K562 (cell line): Measurements from ENCODE around the gene TNFRSF13B. TPM values are rescaled to one million over a fixed set of nuclear protein-coding genes. Genes with fewer than 3 reads are reported as not detected.
A peak's percentile ranks its signal among the peaks of the same experiment; 100 is the strongest.

Experiments
- BHLHE40 ChIP-seq: IDR thresholded peaks from 2 replicates; pipeline ENCODE4 v1.6.1; 2011; ENCODE audit warnings: low read length, improper control_type of control experiment
- CSDE1 ChIP-seq, 2 experiments: fragments of 450-650 bp; IDR thresholded peaks; 2 replicates each; pipeline ENCODE4 v1.6.1; 2016; ENCODE audit warnings: mild to moderate bottlenecking in 1 of 2
- DDX20 ChIP-seq: fragments of 450-650 bp; IDR thresholded peaks from 2 replicates; pipeline ENCODE4 v1.6.1; 2016; ENCODE audit warnings: missing genetic modification characterization, low read depth, mild to moderate bottlenecking, missing compliant biosample characterization, moderate library complexity
- FOXJ2 ChIP-seq: fragments of 200-800 bp; sonication (Bioruptor generic); IDR thresholded peaks from 2 replicates; pipeline ENCODE4 v1.6.1; 2016; ENCODE audit warnings: missing genetic modification characterization, missing compliant biosample characterization
- HDAC8 ChIP-seq: fragments of 450-650 bp; IDR thresholded peaks from 2 replicates; pipeline ENCODE4 v1.6.1; 2016; ENCODE audit warnings: mild to moderate bottlenecking, missing genetic modification characterization, moderate library complexity, missing compliant biosample characterization
- MAZ ChIP-seq, 2 experiments: fragments of 450-650 bp in 1 of 2; sonication (generic) in 1 of 2; formaldehyde crosslinking; IDR thresholded peaks in 1 of 2; conservative IDR thresholded peaks in 1 of 2; 2 replicates each; pipeline versions ENCODE4 v1.4.0 to v1.5.0; 2020; ENCODE audit warnings: mild to moderate bottlenecking in 1 of 2, missing genetic modification reagents in 1 of 2
- NCOA6 ChIP-seq: fragments of 450-650 bp; IDR thresholded peaks from 2 replicates; pipeline ENCODE4 v1.6.1; 2017; ENCODE audit warnings: mild to moderate bottlenecking
- RAD21 ChIP-seq, 2 experiments: fragments of 250-450 bp in 1 of 2; fragments of 450-650 bp in 1 of 2; sonication (Bioruptor Pico) in 1 of 2; formaldehyde crosslinking in 1 of 2; IDR thresholded peaks in 1 of 2; conservative IDR thresholded peaks in 1 of 2; 2 replicates each; pipeline versions ENCODE4 v1.4.0 to v1.8.0; 2020 to 2022; ENCODE audit warnings: mild to moderate bottlenecking in 2 of 2, moderate library complexity in 1 of 2
- SIN3B ChIP-seq: fragments of 450-650 bp; IDR thresholded peaks from 2 replicates; pipeline ENCODE4 v1.6.1; 2017; ENCODE audit warnings: low read depth, mild to moderate bottlenecking, moderate library complexity
- TAF9B ChIP-seq: fragments of 450-650 bp; IDR thresholded peaks from 2 replicates; pipeline ENCODE4 v1.6.1; 2018; ENCODE audit warnings: mild to moderate bottlenecking; ENCODE audit not compliant: partially characterized antibody
- TFAM ChIP-seq: fragments of 250-450 bp; sonication (Bioruptor Pico); conservative IDR thresholded peaks from 2 replicates; pipeline ENCODE4 v1.5.0; 2021; ENCODE audit warnings: mild to moderate bottlenecking, moderate library complexity
- YY1 ChIP-seq, 3 experiments: IDR thresholded peaks; 2 replicates each; pipeline ENCODE4 v1.6.1; 2011; ENCODE audit warnings: low read length in 2 of 3, mild to moderate bottlenecking in 2 of 3, moderate library complexity in 2 of 3, borderline replicate concordance in 1 of 3, control low read depth in 1 of 3, low read depth in 1 of 3; ENCODE audit not compliant: insufficient read depth in 3 of 3, insufficient replicate concordance in 2 of 3, control insufficient read depth in 1 of 3, insufficient read length in 1 of 3; ENCODE audit errors: extremely low read depth in 1 of 3
- ZC3H11A ChIP-seq: IDR thresholded peaks from 2 replicates; pipeline ENCODE4 v1.6.1; 2012; ENCODE audit warnings: low read depth, low read length, improper control_type of control experiment
- ZNF444 ChIP-seq: fragments of 250-450 bp; sonication (Bioruptor Pico); IDR thresholded peaks from 2 replicates; pipeline ENCODE4 v1.4.0; 2020; ENCODE audit warnings: mild to moderate bottlenecking, moderate library complexity
- ZNF583 ChIP-seq: fragments of 250-450 bp; sonication (Bioruptor Pico); IDR thresholded peaks from 2 replicates; pipeline ENCODE4 v1.4.0; 2020
- ZNF589 ChIP-seq: fragments of 200-800 bp; sonication (Bioruptor generic); IDR thresholded peaks from 2 replicates; pipeline ENCODE4 v1.6.1; 2016; ENCODE audit warnings: low read depth, missing genetic modification characterization, missing compliant biosample characterization
- ZNF780A ChIP-seq: fragments of 250-450 bp; sonication (Bioruptor Pico); IDR thresholded peaks from 2 replicates; pipeline ENCODE4 v1.5.0; 2021; ENCODE audit warnings: mild to moderate bottlenecking
- polyA plus RNA-seq, 8 experiments: library from polyadenylated mRNA; depleted of rRNA in 4 of 8; stranded (reverse) in 5 of 8; unstranded in 3 of 8; fragments of >200 nt; fragmentation: Nextera tagmentation in 2 of 8; fragmentation: Illumina TruSeq in 1 of 8; extraction: Ambion mirVana in 2 of 8; extraction: Trizol in 1 of 8; gene quantifications; 2 replicates each; pipeline versions ENCODE4 v1.2.1 to v1.2.3, GENCODE V29; 2011 to 2014; ENCODE audit warnings: inconsistent platforms in 1 of 8, missing spikeins in 1 of 8
- total RNA-seq, 7 experiments: library from RNA; depleted of rRNA in 6 of 7; stranded (reverse); fragments of >200 nt in 6 of 7; fragmentation: Illumina TruSeq in 2 of 7; extraction: Trizol in 2 of 7; gene quantifications; 2 replicates each; pipeline versions ENCODE4 v1.2.1 to v1.2.3, GENCODE V29; 2011 to 2021; ENCODE audit warnings: low replicate concordance in 1 of 7
- TF ChIP-seq, protein P1 (sequence below): fragments of 200-800 bp; sonication (Bioruptor generic); IDR thresholded peaks from 2 replicates; pipeline ENCODE4 v1.6.1; 2017; ENCODE audit warnings: missing genetic modification characterization, missing compliant biosample characterization
- TF ChIP-seq, protein P2 (sequence below), 3 experiments: fragments of 200-800 bp in 1 of 3; sonication (Bioruptor generic) in 1 of 3; sonication (generic) in 1 of 3; formaldehyde crosslinking in 1 of 3; IDR thresholded peaks; 2 replicates each; pipeline versions ENCODE4 v1.6.1 to v1.8.0; 2016 to 2022; ENCODE audit warnings: mild to moderate bottlenecking in 2 of 3, missing compliant biosample characterization in 2 of 3, missing genetic modification characterization in 2 of 3, missing genetic modification reagents in 1 of 3

Gene TNFRSF13B
- total and polyA plus RNA-seq, 9 of the 15 experiments (the other 6 are each of a cell fraction or from before 2014, with no cell fraction given): not detected

DNA sequence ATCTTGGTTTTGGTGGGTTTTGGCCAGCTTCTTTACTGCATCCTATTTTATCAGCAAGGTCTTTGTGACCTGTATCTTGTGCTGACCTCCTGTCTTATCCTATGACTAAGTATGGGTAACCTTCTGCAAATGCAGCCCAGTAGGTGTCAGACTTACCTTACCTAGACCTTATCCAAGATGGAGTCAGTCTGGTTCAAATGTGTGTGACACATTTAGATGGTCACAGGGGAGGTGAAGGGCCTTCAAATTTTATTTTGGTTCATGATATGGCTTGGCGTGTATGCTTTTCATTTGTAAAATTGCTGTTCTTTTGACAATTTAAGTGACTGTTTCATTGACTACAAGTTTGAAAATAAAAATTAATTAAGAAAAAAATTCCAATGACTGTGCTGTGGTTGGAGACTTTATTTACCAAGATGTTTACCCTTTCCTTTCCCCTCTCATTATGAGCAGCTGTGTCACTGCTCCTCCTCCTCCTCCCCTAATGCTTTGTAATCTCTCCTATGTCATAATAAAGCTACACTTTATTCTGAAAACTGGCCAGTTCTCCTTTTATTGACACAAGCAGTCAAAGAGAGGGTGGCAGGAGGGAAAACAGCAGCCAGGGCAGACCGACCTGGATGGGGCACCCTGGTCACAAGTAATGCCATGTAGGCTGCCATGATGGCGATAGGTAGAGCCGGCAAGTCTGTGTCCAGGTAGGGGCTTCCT lies 49.4 kb downstream of the TNFRSF13B start (continued):
- TF ChIP-seq, protein P1, sequence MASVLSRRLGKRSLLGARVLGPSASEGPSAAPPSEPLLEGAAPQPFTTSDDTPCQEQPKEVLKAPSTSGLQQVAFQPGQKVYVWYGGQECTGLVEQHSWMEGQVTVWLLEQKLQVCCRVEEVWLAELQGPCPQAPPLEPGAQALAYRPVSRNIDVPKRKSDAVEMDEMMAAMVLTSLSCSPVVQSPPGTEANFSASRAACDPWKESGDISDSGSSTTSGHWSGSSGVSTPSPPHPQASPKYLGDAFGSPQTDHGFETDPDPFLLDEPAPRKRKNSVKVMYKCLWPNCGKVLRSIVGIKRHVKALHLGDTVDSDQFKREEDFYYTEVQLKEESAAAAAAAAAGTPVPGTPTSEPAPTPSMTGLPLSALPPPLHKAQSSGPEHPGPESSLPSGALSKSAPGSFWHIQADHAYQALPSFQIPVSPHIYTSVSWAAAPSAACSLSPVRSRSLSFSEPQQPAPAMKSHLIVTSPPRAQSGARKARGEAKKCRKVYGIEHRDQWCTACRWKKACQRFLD (CRISPR knock-in tag): no peak
- TF ChIP-seq ZNF589: no peak
- TF ChIP-seq BHLHE40: no peak
- no peak for TF ChIP-seq TAF9B
- no peak for TF ChIP-seq ZNF444 (CRISPR knock-in tag)
- no peak for TF ChIP-seq YY1 (IDR thresholded peaks at IDR 0.05; ENCODE audit: borderline replicate concordance in 1 of 3, control insufficient read depth in 1 of 3, extremely low read depth in 1 of 3, insufficient read depth in 3 of 3, insufficient read length in 1 of 3, insufficient replicate concordance in 2 of 3, low read depth in 1 of 3, low read length in 2 of 3)
- TF ChIP-seq CSDE1 (IDR thresholded peaks at IDR 0.05): no peak
- TF ChIP-seq MAZ (CRISPR knock-in tag; conservative IDR thresholded peaks at IDR 0.05 in 1 of 2, IDR thresholded peaks at IDR 0.05 in 1 of 2): no peak
- peak; percentile 53; the same call in 1 of the 2 replicates for TF ChIP-seq DDX20
- TF ChIP-seq HDAC8 (tag): 0 out of 2 replicates have a peak, but pooled peaks have one; percentile 38
- TF ChIP-seq, protein P2, sequence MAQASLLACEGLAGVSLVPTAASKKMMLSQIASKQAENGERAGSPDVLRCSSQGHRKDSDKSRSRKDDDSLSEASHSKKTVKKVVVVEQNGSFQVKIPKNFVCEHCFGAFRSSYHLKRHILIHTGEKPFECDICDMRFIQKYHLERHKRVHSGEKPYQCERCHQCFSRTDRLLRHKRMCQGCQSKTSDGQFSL (CRISPR knock-in tag; IDR thresholded peaks at IDR 0.05): no peak
- TF ChIP-seq, protein P2 (tag; IDR thresholded peaks at IDR 0.05): peak in 1 of 2 experiments; percentile 75; a peak in 1 of 4 replicates
- no peak for TF ChIP-seq ZNF780A (CRISPR knock-in tag)
- TF ChIP-seq RAD21 (CRISPR knock-in tag; conservative IDR thresholded peaks at IDR 0.05 in 1 of 2, IDR thresholded peaks at IDR 0.05 in 1 of 2): peak in 1 of 2 experiments; percentile 23; a peak in 1 of 4 replicates
- TF ChIP-seq SIN3B: no peak
- no peak for TF ChIP-seq NCOA6
- TF ChIP-seq TFAM (CRISPR knock-in tag): no peak
- no peak for TF ChIP-seq ZC3H11A
- no peak for TF ChIP-seq FOXJ2 (tag)
- no peak for TF ChIP-seq ZNF583 (CRISPR knock-in tag)
- TF ChIP-seq, all 486 proteins: peak for 19
